ENCODE data around the gene PCCB.

Gene PCCB

GRCh38 chr3:136378011-136378410 is 127.9 kb downstream of the PCCB start:
- no peak for DNase-seq (ENCODE audit: insufficient read length, low spot score)
- no peak for FAIRE-seq

All from HTR-8/SVneo (cell line).